Activated CD8-positive, alpha-beta memory T cell treated with anti-CD3 and anti-CD28 coated beads, Interleukin-2, amount 50 U/mL, for 24 hours (primary cell): Measurements from ENCODE around the gene SIRT7.
"Not testable (repeated sequence)": the region's sequence is repeated elsewhere in the genome, so short reads cannot be mapped to it uniquely, and the experiment has no call there.

Experiments used
- DNase-seq: peaks from one replicate; pipeline ENCODE4 v3.0.0-alpha.2; 2020; ENCODE audit errors: extremely low read depth

The SIRT7 gene

GRCh38 chr17:81920612-81921536 is 2.9 kb upstream of the SIRT7 start:
- DNase-seq: no peak

GRCh38 chr17:81918832-81919545 is 1.0 kb upstream of the SIRT7 start:
- no peak for DNase-seq

- not testable (repeated sequence) for DNase-seq
Observed at GRCh38 chr17:81918333-81918669, 325 bp upstream of the SIRT7 start.

GRCh38 chr17:81916234-81917001 is 1.6 kb downstream of the SIRT7 start:
- DNase-seq: no peak

GRCh38 chr17:81915331-81915730 is 2.6 kb downstream of the SIRT7 start:
- DNase-seq: no peak

GRCh38 chr17:81914103-81914850 is 3.7 kb downstream of the SIRT7 start:
- DNase-seq: no peak

GRCh38 chr17:81913394-81914102 is 4.4 kb downstream of the SIRT7 start:
- DNase-seq: no peak

- DNase-seq: no peak
Observed at GRCh38 chr17:81912441-81913309, 5.3 kb downstream of the SIRT7 start.

GRCh38 chr17:81911969-81912368 is 6.0 kb downstream of the SIRT7 start:
- no peak for DNase-seq

GRCh38 chr17:81911277-81911961 is 6.6 kb downstream of the SIRT7 start, which contains the start of gene PCYT2:
Gene PCYT2 (minus strand): TSS chr17:81911399. CDS start chr17:81911355, 44 bp downstream.
- DNase-seq: peak; percentile 76

GRCh38 chr17:81910840-81911276 is 7.1 kb downstream of the SIRT7 start:
- DNase-seq: no peak

GRCh38 chr17:81909966-81910839 is 7.8 kb downstream of the SIRT7 start:
- DNase-seq: no peak

- no peak for DNase-seq
Observed at GRCh38 chr17:81909231-81909630, 8.7 kb downstream of the SIRT7 start.

GRCh38 chr17:81908793-81909192 is 9.2 kb downstream of the SIRT7 start:
- no peak for DNase-seq

- DNase-seq: no peak
Observed at GRCh38 chr17:81907219-81908145, 10.5 kb downstream of the SIRT7 start.

- no peak for DNase-seq
Observed at GRCh38 chr17:81906476-81907218, 11.3 kb downstream of the SIRT7 start.
